Stimulated activated naive CD8-positive, alpha-beta T cell treated with anti-CD3 and anti-CD28 coated beads, Interleukin-15, amount 100 ng/mL, for 72 hours (primary cell): ENCODE results near the gene TLK1.

Source experiments
- ATAC-seq: fragments of 150-1000 bp; cut with Tn5 transposase; 2 replicates; pipeline ENCODE4 v1.10.0; 2021; ENCODE audit warnings: mild to moderate bottlenecking, moderate library complexity
- DNase-seq, 2 donors: peaks; one replicate each; pipeline ENCODE4 v3.0.0; 2021 to 2022
- H3K27ac Mint-ChIP-seq, 2 donors: one replicate each; pipeline ENCODE4 v1.8.0; 2022; ENCODE audit warnings: mild to moderate bottlenecking in 2 of 2, mixed read lengths in 2 of 2, moderate library complexity in 2 of 2
- H3K27me3 Mint-ChIP-seq: one replicate; pipeline ENCODE4 v1.8.0; 2022; ENCODE audit warnings: mixed read lengths
- H3K4me1 Mint-ChIP-seq: one replicate; pipeline ENCODE4 v1.8.0; 2022; ENCODE audit warnings: mild to moderate bottlenecking, mixed read lengths
- H3K4me3 Mint-ChIP-seq, 2 donors: one replicate each; pipeline ENCODE4 v1.8.0; 2022; ENCODE audit warnings: mild to moderate bottlenecking in 2 of 2, mixed read lengths in 2 of 2, moderate library complexity in 1 of 2
- H3K9me3 Mint-ChIP-seq, 2 donors: one replicate each; pipeline ENCODE4 v1.8.0; 2022; ENCODE audit warnings: mixed read lengths in 2 of 2

TLK1 gene

GRCh38 chr2:171042253-171042969 lies 118.3 kb downstream of the TLK1 start:
- H3K27me3 Mint-ChIP-seq, result no peaks in the 10 kb centered on the region
- no peak for ATAC-seq
- H3K27ac Mint-ChIP-seq, result peak overlapping the region; percentile 56 to 89
- no peaks in the 10 kb centered on the region for H3K9me3 Mint-ChIP-seq
- peaks cover 22% of the 10 kb centered on the region for H3K4me1 Mint-ChIP-seq
- no peak for DNase-seq
- H3K4me3 Mint-ChIP-seq, result no peak overlapping the region

DNA sequence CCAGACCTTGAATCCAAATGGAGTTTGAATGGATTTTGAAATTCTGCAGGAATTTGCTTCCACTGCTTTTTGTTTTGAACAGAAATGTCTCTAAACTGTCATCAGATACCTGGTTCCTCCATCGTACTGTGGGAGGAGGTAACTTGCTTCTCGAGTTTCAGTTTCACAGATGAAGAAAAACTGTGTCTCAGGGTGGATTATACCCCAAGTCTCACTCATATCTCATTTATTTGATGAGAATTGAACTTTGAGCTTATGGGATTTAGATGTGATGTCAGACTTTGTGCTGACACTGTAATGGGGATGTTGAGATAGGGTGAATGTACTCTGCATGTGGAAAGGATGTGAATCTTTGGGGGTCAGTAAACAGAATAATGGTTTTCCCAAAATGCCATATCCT lies 124.2 kb downstream of the TLK1 start:
- no peak overlapping the region for H3K27ac Mint-ChIP-seq

DNA sequence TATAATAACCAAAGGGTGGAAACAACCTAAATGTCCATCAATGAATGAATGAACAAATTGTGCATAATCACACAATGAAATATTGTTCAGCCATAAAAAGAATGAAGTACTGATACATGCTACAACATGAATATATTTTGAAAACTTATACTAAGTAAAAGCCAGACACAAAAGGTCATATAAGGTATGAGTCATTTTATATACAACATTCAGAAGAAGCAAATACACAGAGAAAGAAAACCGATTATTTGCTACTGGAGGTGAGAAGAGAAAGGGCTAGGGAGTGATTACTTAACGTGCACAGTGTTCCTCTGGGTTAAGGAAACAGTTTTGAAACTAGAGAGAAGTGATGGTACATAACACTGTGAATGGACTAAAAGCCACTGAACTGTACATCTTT lies 126.4 kb downstream of the TLK1 start:
- Mint-ChIP-seq H3K4me3 (no peak overlapping the region), H3K4me1 (no peaks in the 10 kb centered on the region), H3K9me3 (peaks cover 7 to 9% of the 10 kb centered on the region in 2 donors), H3K27ac (no peak overlapping the region), H3K27me3 (no peaks in the 10 kb centered on the region)
- no peak for ATAC-seq
- no peak for DNase-seq

More for the DNA sequence above, 124.2 kb downstream of the TLK1 start:
- Mint-ChIP-seq H3K4me1 (no peaks in the 10 kb centered on the region), H3K27me3 (no peaks in the 10 kb centered on the region), H3K9me3 (peaks cover 7 to 9% of the 10 kb centered on the region in 2 donors), H3K4me3 (no peak overlapping the region)
- DNase-seq (no peak), ATAC-seq (no peak)

DNA sequence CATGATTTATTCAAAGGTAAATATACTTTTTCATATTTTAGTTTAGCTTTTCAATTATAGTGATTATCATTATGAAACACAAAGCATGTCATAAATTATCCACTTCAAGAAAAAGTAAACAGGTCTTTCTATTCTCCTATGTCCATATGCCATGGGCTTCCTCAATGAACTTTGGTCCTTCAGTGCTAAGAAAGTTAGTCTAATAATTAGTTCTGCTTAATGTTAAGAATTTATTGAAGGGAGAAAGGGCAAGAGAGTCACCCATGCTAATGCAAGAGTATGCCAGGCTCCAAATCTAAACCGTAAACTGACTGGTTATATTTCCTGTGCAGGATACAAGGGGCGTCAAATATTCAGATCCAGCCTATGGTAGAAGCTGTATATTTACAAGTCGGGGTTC lies 135.5 kb downstream of the TLK1 start:
- no peak overlapping the region for H3K27ac Mint-ChIP-seq
- no peaks in the 10 kb centered on the region for H3K27me3 Mint-ChIP-seq
- DNase-seq, result no peak
- peaks cover 6% of the 10 kb centered on the region for H3K4me1 Mint-ChIP-seq
- H3K9me3 Mint-ChIP-seq, result no peaks in the 10 kb centered on the region
- no peak overlapping the region for H3K4me3 Mint-ChIP-seq
- no peak for ATAC-seq

DNA sequence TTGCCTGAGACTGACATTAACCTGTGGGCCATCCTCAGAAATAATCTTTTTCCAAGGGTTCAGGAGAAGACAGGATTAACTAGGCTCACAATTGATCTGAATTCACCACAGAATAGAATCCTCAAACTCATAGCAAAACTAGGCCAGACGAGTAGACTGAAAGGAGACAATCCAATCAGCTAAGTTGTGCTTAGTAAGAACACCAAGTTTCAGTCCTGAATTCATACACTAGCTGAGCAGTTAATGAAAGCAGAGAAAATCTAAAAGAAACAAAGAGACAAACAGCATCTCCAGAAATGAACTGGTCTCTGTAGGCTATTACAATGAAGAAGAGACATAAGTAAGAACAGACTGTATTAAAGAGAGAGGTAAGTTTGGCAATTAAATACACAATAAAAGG lies 142.2 kb downstream of the TLK1 start:
- H3K9me3 Mint-ChIP-seq, result no peaks in the 10 kb centered on the region
- ATAC-seq, result peak; percentile 96
- H3K4me1 Mint-ChIP-seq, result peaks cover 16% of the 10 kb centered on the region
- no peak for DNase-seq
- H3K27ac Mint-ChIP-seq, result no peak overlapping the region
- no peaks in the 10 kb centered on the region for H3K27me3 Mint-ChIP-seq
- H3K4me3 Mint-ChIP-seq, result no peak overlapping the region

DNA sequence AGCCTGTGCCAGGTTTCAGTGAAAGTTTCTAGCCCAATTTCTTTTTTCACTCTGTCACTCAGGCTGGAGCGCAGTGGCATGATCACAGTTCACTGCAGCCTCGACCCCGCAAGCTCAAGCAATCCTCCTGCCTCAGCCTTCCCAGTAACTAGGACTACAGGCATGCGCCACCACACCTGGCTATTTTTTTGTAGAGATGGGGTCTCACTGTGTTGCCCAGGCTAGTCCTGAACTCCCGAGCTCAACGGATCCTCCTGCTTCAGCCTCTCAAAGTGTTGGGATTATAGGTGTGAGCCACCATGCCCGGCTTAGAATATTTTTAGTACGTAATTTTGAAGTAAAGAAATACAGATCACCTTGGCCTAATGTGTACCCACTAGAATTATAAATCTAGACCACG lies 144.6 kb downstream of the TLK1 start:
- ATAC-seq, result no peak
- no peak for DNase-seq
- Mint-ChIP-seq H3K9me3 (no peaks in the 10 kb centered on the region), H3K4me1 (peaks cover 12% of the 10 kb centered on the region), H3K27ac (no peak overlapping the region), H3K4me3 (no peak overlapping the region), H3K27me3 (no peaks in the 10 kb centered on the region)

- Mint-ChIP-seq H3K9me3 (no peaks in the 10 kb centered on the region), H3K27me3 (no peaks in the 10 kb centered on the region), H3K4me3 (no peak overlapping the region), H3K27ac (no peak overlapping the region), H3K4me1 (peaks cover 6% of the 10 kb centered on the region)
- no peak for ATAC-seq
- DNase-seq, result no peak
These were observed 146.8 kb downstream of the TLK1 start for GRCh38 chr2:171013851-171014250.

DNA sequence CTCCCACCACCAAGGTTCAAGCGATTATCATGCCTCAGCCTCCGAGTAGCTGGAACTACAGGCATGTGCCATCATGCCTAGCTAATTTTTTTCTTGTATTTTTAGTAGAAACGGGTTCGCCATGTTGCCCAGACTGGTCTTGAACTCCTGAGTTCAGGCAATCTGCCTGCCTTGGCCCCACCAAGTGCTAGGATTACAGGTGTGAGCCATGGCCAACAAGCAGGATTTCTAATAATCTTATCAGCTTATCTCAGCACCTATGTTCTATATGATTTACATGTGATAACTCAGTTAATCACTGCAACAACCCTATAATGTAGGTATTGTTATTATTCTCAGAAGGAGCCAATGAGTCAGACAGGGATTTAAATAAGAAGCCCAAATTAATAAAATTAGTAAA lies 151.3 kb downstream of the TLK1 start:
- ATAC-seq (no peak), DNase-seq (no peak)
- H3K4me1 Mint-ChIP-seq, result no peaks in the 10 kb centered on the region
- H3K27me3 Mint-ChIP-seq, result no peaks in the 10 kb centered on the region
- H3K4me3 Mint-ChIP-seq, result no peak overlapping the region
- H3K9me3 Mint-ChIP-seq, result no peaks in the 10 kb centered on the region
- H3K27ac Mint-ChIP-seq, result no peak overlapping the region

- no peak overlapping the region for H3K27ac Mint-ChIP-seq
- no peaks in the 10 kb centered on the region for H3K4me1 Mint-ChIP-seq
- no peak overlapping the region for H3K4me3 Mint-ChIP-seq
- ATAC-seq, result no peak
- no peaks in the 10 kb centered on the region for H3K9me3 Mint-ChIP-seq
- H3K27me3 Mint-ChIP-seq, result no peaks in the 10 kb centered on the region
- DNase-seq, result no peak
These were observed 152.0 kb downstream of the TLK1 start for GRCh38 chr2:171008550-171009205.

DNA sequence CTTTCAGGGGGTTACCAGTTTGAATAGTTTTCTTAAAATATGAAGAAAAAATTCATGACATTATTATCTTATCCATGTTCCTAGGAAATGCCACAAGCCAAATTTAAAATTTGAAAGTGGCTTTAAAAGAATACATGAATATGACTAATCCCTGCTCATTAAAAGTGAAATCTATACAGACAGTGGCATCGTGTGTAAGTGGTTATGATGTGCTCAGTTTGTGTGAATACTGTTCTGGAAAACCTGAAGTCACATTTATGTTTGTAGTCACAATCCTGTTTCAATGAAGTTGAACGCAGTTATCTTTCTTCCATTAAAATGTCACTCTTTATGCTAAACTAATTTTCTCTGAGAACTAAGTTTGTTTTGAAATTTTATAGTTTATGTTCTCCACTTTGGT lies 155.9 kb downstream of the TLK1 start:
- no peak for ATAC-seq
- DNase-seq, result no peak
- Mint-ChIP-seq H3K4me3 (no peak overlapping the region), H3K27me3 (no peaks in the 10 kb centered on the region), H3K9me3 (no peaks in the 10 kb centered on the region), H3K4me1 (no peaks in the 10 kb centered on the region), H3K27ac (no peak overlapping the region)

GRCh38 chr2:171004363-171004762 lies 156.3 kb downstream of the TLK1 start:
- Mint-ChIP-seq H3K27me3 (no peaks in the 10 kb centered on the region), H3K4me1 (no peaks in the 10 kb centered on the region), H3K4me3 (no peak overlapping the region), H3K27ac (no peak overlapping the region), H3K9me3 (no peaks in the 10 kb centered on the region)
- DNase-seq (no peak), ATAC-seq (no peak)

GRCh38 chr2:170999654-171000053 lies 161.0 kb downstream of the TLK1 start:
- ATAC-seq (no peak), DNase-seq (no peak)
- no peak overlapping the region for H3K4me3 Mint-ChIP-seq
- H3K9me3 Mint-ChIP-seq, result no peaks in the 10 kb centered on the region
- no peak overlapping the region for H3K27ac Mint-ChIP-seq
- no peaks in the 10 kb centered on the region for H3K4me1 Mint-ChIP-seq
- no peaks in the 10 kb centered on the region for H3K27me3 Mint-ChIP-seq

GRCh38 chr2:170997893-170998597 lies 162.6 kb downstream of the TLK1 start:
- H3K27me3 Mint-ChIP-seq, result no peaks in the 10 kb centered on the region
- no peak for DNase-seq
- H3K4me3 Mint-ChIP-seq, result no peak overlapping the region
- ATAC-seq, result no peak
- no peaks in the 10 kb centered on the region for H3K4me1 Mint-ChIP-seq
- peak overlapping the region in 1 of 2 donors; percentile 8 for H3K27ac Mint-ChIP-seq
- no peaks in the 10 kb centered on the region for H3K9me3 Mint-ChIP-seq

DNA sequence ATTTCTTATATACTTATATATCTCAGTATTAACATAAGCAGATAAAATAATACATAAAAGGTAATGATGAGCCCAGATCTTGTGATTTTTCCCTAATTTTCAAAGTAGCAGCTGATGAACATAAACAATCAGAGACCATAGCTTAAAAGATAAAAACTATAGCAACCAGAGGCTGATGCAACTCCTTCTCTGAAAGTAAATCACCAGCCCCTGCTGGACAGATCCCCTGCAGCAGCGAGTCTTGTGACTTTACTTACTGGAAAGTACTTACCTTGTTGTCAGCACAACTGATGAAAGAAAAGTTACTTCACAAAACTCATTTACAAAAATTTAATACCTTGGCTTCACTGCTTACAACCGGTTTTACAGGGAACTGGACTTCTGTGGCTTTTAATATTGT lies 164.4 kb downstream of the TLK1 start:
- ATAC-seq (no peak), DNase-seq (no peak)
- Mint-ChIP-seq H3K4me3 (no peak overlapping the region), H3K27me3 (no peaks in the 10 kb centered on the region), H3K27ac (no peak overlapping the region), H3K9me3 (no peaks in the 10 kb centered on the region), H3K4me1 (no peaks in the 10 kb centered on the region)

GRCh38 chr2:170991398-170992182 lies 169.1 kb downstream of the TLK1 start:
- ATAC-seq (no peak), DNase-seq (no peak)
- Mint-ChIP-seq H3K4me3 (no peak overlapping the region), H3K4me1 (no peaks in the 10 kb centered on the region), H3K27ac (no peak overlapping the region), H3K27me3 (no peaks in the 10 kb centered on the region), H3K9me3 (no peaks in the 10 kb centered on the region)
